SK-N-SH treated with all-trans-retinoic acid at 6 μM for 48 hours (cell line): ENCODE measurements around the gene GRM4.

Experiments
- ATAC-seq: fragments of 200-7000 bp; cut with Tn5 transposase; 3 replicates; pipeline ENCODE4 v1.9.1; 2020; ENCODE audit warnings: mild to moderate bottlenecking, moderate library complexity
- ARNTL ChIP-seq: fragments of 450-650 bp; formaldehyde crosslinking; IDR thresholded peaks from 2 replicates; pipeline ENCODE4 v1.5.0; 2020; ENCODE audit warnings: low read depth, mild to moderate bottlenecking, moderate library complexity, borderline replicate concordance
- BACH2 ChIP-seq: fragments of 250-450 bp; sonication (Bioruptor Pico); IDR thresholded peaks from 2 replicates; pipeline ENCODE4 v1.9.0; 2021; ENCODE audit warnings: mild to moderate bottlenecking, borderline replicate concordance
- GLIS3 ChIP-seq: fragments of 250-450 bp; sonication (Bioruptor Pico); IDR thresholded peaks from 2 replicates; pipeline ENCODE4 v1.5.0; 2020; ENCODE audit warnings: mild to moderate bottlenecking, moderate library complexity
- OSR1 ChIP-seq: fragments of 250-450 bp; sonication (Bioruptor Pico); IDR thresholded peaks from 2 replicates; pipeline ENCODE4 v1.8.0; 2022; ENCODE audit warnings: moderate library complexity, mild to moderate bottlenecking, inconsistent platforms
- PPARA ChIP-seq: fragments of 250-450 bp; sonication (Bioruptor Pico); IDR thresholded peaks from 2 replicates; pipeline ENCODE4 v1.5.0; 2020; ENCODE audit warnings: mild to moderate bottlenecking, borderline replicate concordance
- RARB ChIP-seq: fragments of 250-450 bp; sonication (Bioruptor Pico); IDR thresholded peaks from 2 replicates; pipeline ENCODE4 v1.8.0; 2021; ENCODE audit warnings: mild to moderate bottlenecking, moderate library complexity
- SNAI2 ChIP-seq: fragments of 250-450 bp; sonication (Bioruptor Pico); IDR thresholded peaks from 2 replicates; pipeline ENCODE4 v1.5.0; 2020; ENCODE audit warnings: mild to moderate bottlenecking, moderate library complexity
- TCF4 ChIP-seq: fragments of 250-450 bp; sonication (Bioruptor Pico); IDR thresholded peaks from 2 replicates; pipeline ENCODE4 v1.8.0; 2021; ENCODE audit warnings: mild to moderate bottlenecking, moderate library complexity, borderline replicate concordance
- TOX ChIP-seq: fragments of 250-450 bp; sonication (Bioruptor Pico); IDR thresholded peaks from 2 replicates; pipeline ENCODE4 v1.8.0; 2021; ENCODE audit warnings: mild to moderate bottlenecking, moderate library complexity, borderline replicate concordance
- ZC3H10 ChIP-seq: fragments of 250-450 bp; sonication (Bioruptor Pico); IDR thresholded peaks from 2 replicates; pipeline ENCODE4 v1.5.1; 2021; ENCODE audit warnings: mild to moderate bottlenecking, moderate library complexity
- ZFP30 ChIP-seq: fragments of 450-650 bp; formaldehyde crosslinking; IDR thresholded peaks from 2 replicates; pipeline ENCODE4 v1.5.0; 2022; ENCODE audit warnings: mild to moderate bottlenecking, moderate library complexity
- ZNF565 ChIP-seq: fragments of 450-650 bp; formaldehyde crosslinking; conservative IDR thresholded peaks from 2 replicates; pipeline ENCODE4 v1.5.0; 2020; ENCODE audit warnings: low read depth, mild to moderate bottlenecking, moderate library complexity
- ZNF70 ChIP-seq: fragments of 450-650 bp; formaldehyde crosslinking; IDR thresholded peaks from 2 replicates; pipeline ENCODE4 v1.5.0; 2020; ENCODE audit warnings: mild to moderate bottlenecking, moderate library complexity
- ZNF8 ChIP-seq: fragments of 450-650 bp; formaldehyde crosslinking; IDR thresholded peaks from 2 replicates; pipeline ENCODE4 v1.5.0; 2020; ENCODE audit warnings: mild to moderate bottlenecking, moderate library complexity
- TF ChIP-seq, protein P1 (sequence below): fragments of 250-450 bp; sonication (Bioruptor Pico); IDR thresholded peaks from 2 replicates; pipeline ENCODE4 v1.5.1; 2021; ENCODE audit warnings: mild to moderate bottlenecking, moderate library complexity
- TF ChIP-seq, protein P2 (sequence below): fragments of 250-450 bp; sonication (Bioruptor Pico); IDR thresholded peaks from 2 replicates; pipeline ENCODE4 v1.8.0; 2021; ENCODE audit warnings: low read depth, mild to moderate bottlenecking, moderate library complexity, borderline replicate concordance
- TF ChIP-seq, protein P3 (sequence below): fragments of 250-450 bp; sonication (Bioruptor Pico); IDR thresholded peaks from 2 replicates; pipeline ENCODE4 v1.5.1; 2020; ENCODE audit warnings: low read depth, mild to moderate bottlenecking, moderate library complexity
- TF ChIP-seq, protein P4 (sequence below): fragments of 250-450 bp; sonication (Bioruptor Pico); IDR thresholded peaks from 2 replicates; pipeline ENCODE4 v1.8.0; 2020; ENCODE audit warnings: mild to moderate bottlenecking, moderate library complexity, borderline replicate concordance

Gene GRM4

DNA sequence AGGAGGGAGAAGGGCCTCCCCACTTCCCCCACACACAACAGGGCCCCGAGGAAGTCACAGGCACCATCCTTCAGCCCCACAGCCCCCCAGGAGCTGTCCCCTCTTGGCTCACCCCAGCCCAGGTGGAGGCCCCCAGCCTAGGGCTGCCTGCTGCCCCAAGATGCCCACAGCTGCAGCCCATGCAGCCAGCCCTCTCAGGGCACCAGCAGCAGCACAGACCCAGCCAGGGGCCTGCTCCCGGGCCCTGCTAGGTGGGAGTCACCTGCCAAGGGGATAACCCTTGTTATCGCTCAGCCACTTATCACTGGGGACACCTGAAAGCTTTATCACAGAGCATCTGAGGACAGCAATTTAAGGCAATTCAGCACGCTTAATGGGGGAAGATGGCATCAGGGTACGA lies 55.0 kb downstream of the GRM4 start (continued):
- TF ChIP-seq ZNF565 (CRISPR knock-in tag) (no peak), ZC3H10 (CRISPR knock-in tag) (no peak)

DNA sequence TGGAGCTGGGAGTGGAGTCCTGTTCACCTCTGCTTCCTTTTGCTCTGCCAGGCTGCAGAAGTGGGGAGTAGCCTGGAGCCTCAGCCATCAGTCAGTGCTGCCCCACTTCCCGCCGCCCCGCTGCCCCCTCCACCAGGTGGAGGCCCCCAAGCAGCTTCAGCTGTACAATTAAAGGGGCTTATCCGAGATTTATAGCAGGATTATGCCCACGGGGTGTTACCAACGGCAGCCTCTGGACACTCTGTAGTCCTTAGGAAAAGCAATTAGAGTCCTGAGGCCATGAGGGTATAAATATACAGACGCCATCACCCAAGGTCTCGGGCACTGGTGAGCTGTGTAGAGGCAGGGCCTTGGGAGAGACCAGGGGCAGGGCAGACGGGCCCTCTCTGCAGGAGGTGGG lies 55.4 kb downstream of the GRM4 start:
- ATAC-seq: no peak; the same call in 2 of the 3 replicates
- TF ChIP-seq RARB (CRISPR knock-in tag): no peak
- TF ChIP-seq GLIS3 (CRISPR knock-in tag): no peak
- TF ChIP-seq, protein P1, sequence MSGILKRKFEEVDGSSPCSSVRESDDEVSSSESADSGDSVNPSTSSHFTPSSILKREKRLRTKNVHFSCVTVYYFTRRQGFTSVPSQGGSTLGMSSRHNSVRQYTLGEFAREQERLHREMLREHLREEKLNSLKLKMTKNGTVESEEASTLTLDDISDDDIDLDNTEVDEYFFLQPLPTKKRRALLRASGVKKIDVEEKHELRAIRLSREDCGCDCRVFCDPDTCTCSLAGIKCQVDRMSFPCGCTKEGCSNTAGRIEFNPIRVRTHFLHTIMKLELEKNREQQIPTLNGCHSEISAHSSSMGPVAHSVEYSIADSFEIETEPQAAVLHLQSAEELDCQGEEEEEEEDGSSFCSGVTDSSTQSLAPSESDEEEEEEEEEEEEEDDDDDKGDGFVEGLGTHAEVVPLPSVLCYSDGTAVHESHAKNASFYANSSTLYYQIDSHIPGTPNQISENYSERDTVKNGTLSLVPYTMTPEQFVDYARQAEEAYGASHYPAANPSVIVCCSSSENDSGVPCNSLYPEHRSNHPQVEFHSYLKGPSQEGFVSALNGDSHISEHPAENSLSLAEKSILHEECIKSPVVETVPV (CRISPR knock-in tag): no peak
- no peak for TF ChIP-seq TCF4 (CRISPR knock-in tag)

DNA sequence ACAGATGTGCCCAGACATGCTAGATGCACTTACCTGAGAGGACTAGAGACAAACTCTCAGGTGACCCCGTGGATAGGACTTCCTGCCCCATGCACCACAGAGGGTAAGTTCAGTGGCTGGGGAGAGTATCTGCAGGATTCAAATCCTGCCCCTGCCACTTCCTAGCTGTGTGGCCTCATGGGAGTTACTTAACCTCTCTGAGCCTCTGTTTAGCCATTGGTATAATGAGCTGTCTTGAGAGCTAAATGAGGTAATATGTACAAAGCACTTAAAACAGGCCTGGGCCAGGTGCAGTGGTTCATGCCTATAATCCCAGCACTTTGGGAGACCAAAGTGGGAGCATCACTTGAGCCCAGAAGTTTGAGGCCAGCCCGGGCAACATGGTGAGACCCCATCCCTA lies 59.3 kb downstream of the GRM4 start:
- ATAC-seq: no peak
- no peak for TF ChIP-seq OSR1 (CRISPR knock-in tag)
- TF ChIP-seq, protein P1 (CRISPR knock-in tag): no peak
- TF ChIP-seq SNAI2 (CRISPR knock-in tag): no peak
- no peak for TF ChIP-seq RARB (CRISPR knock-in tag)
- TF ChIP-seq, protein P2, sequence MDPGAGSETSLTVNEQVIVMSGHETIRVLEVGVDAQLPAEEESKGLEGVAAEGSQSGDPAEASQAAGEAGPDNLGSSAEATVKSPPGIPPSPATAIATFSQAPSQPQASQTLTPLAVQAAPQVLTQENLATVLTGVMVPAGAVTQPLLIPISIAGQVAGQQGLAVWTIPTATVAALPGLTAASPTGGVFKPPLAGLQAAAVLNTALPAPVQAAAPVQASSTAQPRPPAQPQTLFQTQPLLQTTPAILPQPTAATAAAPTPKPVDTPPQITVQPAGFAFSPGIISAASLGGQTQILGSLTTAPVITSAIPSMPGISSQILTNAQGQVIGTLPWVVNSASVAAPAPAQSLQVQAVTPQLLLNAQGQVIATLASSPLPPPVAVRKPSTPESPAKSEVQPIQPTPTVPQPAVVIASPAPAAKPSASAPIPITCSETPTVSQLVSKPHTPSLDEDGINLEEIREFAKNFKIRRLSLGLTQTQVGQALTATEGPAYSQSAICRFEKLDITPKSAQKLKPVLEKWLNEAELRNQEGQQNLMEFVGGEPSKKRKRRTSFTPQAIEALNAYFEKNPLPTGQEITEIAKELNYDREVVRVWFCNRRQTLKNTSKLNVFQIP: no peak
- TF ChIP-seq ZFP30 (CRISPR knock-in tag): no peak
- no peak for TF ChIP-seq ZC3H10 (CRISPR knock-in tag)
- TF ChIP-seq PPARA (CRISPR knock-in tag): no peak
- no peak for TF ChIP-seq ZNF8
- TF ChIP-seq ZNF70 (CRISPR knock-in tag): no peak
- TF ChIP-seq ZNF565 (CRISPR knock-in tag): no peak

DNA sequence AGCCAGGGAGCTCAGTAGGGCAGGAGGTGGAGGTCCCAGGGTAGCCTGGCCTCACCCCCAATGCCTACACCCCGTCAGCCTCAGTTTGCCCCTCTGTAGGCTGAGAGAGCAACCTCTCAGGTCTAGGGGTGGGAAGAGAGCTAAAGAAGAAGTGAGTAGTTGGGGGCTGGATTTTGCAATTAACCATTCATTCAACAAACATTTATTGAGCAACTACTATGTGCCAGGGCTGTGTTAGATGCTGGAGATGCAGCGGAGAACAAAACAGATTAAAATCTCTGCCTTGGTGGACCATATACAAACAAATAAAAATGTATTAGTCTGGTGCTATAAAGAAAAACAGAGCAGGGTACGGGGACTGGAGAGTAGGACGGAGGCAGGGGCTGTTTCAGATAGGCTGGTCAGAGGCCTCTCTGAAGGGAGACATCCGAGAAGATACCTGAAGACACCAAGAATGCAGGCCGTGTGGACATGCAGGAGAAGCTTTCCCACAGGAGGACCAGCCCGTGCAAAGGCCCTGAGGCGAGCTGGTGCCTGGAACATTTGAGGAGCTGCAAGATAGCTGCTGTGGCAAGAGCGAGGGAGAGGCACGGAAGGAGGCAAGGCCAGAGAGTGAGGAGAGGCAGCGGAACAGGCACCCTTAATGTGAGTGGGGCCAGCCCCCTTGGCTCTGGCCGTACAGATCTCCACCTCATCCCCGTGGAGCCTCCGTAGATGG lies 60.3 kb downstream of the GRM4 start:
- TF ChIP-seq TCF4 (CRISPR knock-in tag) (no peak), GLIS3 (CRISPR knock-in tag) (no peak), PPARA (CRISPR knock-in tag) (no peak), ZNF565 (CRISPR knock-in tag) (no peak), ARNTL (CRISPR knock-in tag) (no peak), TOX (CRISPR knock-in tag) (no peak), BACH2 (no peak)
- TF ChIP-seq, protein P1 (CRISPR knock-in tag): no peak
- TF ChIP-seq, protein P3, sequence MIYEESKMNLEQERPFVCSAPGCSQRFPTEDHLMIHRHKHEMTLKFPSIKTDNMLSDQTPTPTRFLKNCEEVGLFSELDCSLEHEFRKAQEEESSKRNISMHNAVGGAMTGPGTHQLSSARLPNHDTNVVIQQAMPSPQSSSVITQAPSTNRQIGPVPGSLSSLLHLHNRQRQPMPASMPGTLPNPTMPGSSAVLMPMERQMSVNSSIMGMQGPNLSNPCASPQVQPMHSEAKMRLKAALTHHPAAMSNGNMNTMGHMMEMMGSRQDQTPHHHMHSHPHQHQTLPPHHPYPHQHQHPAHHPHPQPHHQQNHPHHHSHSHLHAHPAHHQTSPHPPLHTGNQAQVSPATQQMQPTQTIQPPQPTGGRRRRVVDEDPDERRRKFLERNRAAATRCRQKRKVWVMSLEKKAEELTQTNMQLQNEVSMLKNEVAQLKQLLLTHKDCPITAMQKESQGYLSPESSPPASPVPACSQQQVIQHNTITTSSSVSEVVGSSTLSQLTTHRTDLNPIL (CRISPR knock-in tag): no peak
- TF ChIP-seq, protein P4, sequence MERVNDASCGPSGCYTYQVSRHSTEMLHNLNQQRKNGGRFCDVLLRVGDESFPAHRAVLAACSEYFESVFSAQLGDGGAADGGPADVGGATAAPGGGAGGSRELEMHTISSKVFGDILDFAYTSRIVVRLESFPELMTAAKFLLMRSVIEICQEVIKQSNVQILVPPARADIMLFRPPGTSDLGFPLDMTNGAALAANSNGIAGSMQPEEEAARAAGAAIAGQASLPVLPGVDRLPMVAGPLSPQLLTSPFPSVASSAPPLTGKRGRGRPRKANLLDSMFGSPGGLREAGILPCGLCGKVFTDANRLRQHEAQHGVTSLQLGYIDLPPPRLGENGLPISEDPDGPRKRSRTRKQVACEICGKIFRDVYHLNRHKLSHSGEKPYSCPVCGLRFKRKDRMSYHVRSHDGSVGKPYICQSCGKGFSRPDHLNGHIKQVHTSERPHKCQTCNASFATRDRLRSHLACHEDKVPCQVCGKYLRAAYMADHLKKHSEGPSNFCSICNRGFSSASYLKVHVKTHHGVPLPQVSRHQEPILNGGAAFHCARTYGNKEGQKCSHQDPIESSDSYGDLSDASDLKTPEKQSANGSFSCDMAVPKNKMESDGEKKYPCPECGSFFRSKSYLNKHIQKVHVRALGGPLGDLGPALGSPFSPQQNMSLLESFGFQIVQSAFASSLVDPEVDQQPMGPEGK: no peak
- no peak for ATAC-seq
